ENCODE results near the gene AP1AR.

DNA sequence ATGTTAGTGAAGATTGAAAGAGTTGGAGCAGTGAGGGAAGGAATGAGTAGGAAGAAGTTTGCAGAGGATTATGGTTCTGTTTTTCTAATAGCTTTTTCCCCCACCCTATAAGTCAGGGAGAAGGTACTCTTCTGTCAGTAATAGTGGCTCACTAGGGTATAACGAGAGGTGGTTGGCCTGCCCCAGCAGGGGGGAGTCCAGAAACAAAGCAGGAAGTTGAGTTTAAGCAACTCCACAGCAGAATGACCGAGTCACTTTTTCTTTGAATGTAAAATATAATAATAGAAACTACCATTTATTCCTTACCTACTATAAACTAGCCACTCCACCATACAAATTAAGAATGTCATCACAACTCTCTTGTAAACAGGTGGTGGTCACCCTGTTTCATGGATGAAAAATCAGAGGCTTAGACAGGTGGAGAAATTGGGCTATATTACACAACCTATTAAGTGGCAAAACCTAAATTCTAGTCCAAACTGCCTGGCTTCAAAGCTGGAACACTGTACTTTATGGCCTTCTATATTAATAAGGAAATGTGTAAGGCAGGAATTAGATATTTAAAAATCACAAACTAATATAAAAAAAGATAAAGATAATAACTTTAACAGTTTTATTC, 21.9 kb downstream of the AP1AR start:
- TF ChIP-seq, protein P1, sequence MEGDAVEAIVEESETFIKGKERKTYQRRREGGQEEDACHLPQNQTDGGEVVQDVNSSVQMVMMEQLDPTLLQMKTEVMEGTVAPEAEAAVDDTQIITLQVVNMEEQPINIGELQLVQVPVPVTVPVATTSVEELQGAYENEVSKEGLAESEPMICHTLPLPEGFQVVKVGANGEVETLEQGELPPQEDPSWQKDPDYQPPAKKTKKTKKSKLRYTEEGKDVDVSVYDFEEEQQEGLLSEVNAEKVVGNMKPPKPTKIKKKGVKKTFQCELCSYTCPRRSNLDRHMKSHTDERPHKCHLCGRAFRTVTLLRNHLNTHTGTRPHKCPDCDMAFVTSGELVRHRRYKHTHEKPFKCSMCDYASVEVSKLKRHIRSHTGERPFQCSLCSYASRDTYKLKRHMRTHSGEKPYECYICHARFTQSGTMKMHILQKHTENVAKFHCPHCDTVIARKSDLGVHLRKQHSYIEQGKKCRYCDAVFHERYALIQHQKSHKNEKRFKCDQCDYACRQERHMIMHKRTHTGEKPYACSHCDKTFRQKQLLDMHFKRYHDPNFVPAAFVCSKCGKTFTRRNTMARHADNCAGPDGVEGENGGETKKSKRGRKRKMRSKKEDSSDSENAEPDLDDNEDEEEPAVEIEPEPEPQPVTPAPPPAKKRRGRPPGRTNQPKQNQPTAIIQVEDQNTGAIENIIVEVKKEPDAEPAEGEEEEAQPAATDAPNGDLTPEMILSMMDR (conservative IDR thresholded peaks at IDR 0.05), result no peak
- TF ChIP-seq EZH2 (IDR thresholded peaks at IDR 0.05; ENCODE audit: low read depth), result no peak

All from PC-9 (cell line).